ENCODE results near the gene CFAP141. TPM values are rescaled to one million over a fixed set of nuclear protein-coding genes. Genes with fewer than 3 reads are reported as not detected.

CFAP141 gene
- polyA plus RNA-seq, 1 donor (not counting 4 experiments of a cell fraction or from before 2014, with no cell fraction given) = not detected

GRCh38 chr1:154221278-154222001 lies 15.3 kb upstream of the CFAP141 start:
- TF ChIP-seq EZH2 (IDR thresholded peaks at IDR 0.05; ENCODE audit: low read length) (no peak), CTCF (optimal IDR thresholded peaks at IDR 0.05 in 1 of 3, IDR thresholded peaks at IDR 0.05 in 1 of 3, conservative IDR thresholded peaks at IDR 0.05 in 1 of 3; ENCODE audit: extremely low read depth in 1 of 3, insufficient read depth in 2 of 3, low read length in 3 of 3) (no peak)
- Histone ChIP-seq H3K36me3 (ENCODE audit: control insufficient read depth in 2 of 2, extremely low read depth in 1 of 2, insufficient read depth in 2 of 2, low read length in 2 of 2) (peaks cover 4 to 27% of the 10 kb centered on the region in 2 experiments), H3K4me3 (ENCODE audit: control insufficient read depth in 2 of 3, extremely low read depth in 1 of 3, insufficient read depth in 2 of 3, low read depth in 1 of 3, low read length in 3 of 3) (peak overlapping the region; percentile 91 to 99 (median 94)), H3K4me1 (ENCODE audit: control insufficient read depth, extremely low read depth, insufficient read depth, low read length) (peaks cover 16% of the 10 kb centered on the region), H4K20me1 (ENCODE audit: control insufficient read depth, extremely low read depth, insufficient read depth, low read length) (peaks cover 7% of the 10 kb centered on the region), H3K9me3 (ENCODE audit: control insufficient read depth, low read depth, low read length) (no peaks in the 10 kb centered on the region), H3K9ac (ENCODE audit: control insufficient read depth, extremely low read depth, insufficient read depth, low read length) (peak overlapping the region; percentile 97), H2AFZ (ENCODE audit: control insufficient read depth, low read length) (no peak overlapping the region), H3K9me1 (ENCODE audit: control insufficient read depth, extremely low read depth, insufficient read depth, low read length) (peaks cover 3% of the 10 kb centered on the region), H3K27me3 (ENCODE audit: control insufficient read depth, extremely low read depth, insufficient read depth, low read length) (no peaks in the 10 kb centered on the region), H3K79me2 (ENCODE audit: control insufficient read depth, insufficient read depth, low read length) (peaks cover 92% of the 10 kb centered on the region), H3K27ac (ENCODE audit: control insufficient read depth, insufficient read depth, low read length) (peak overlapping the region; percentile 88), H3K4me2 (ENCODE audit: control insufficient read depth, extremely low read depth, insufficient read depth, low read depth, low read length) (peak overlapping the region; percentile 75)
- DNase-seq (ENCODE audit: low read depth, low spot score) (no peak), FAIRE-seq (no peak)
- dilution Hi-C loops (cut with MboI; ENCODE audit: extremely low pct_ligation_motif_present, low sequenced_read_pairs) = no loop called here

- no peaks in the 10 kb centered on the region for H3K27me3 ChIP-seq (ENCODE audit: control insufficient read depth, extremely low read depth, insufficient read depth, low read length)
- peaks cover 3% of the 10 kb centered on the region for H3K9me1 ChIP-seq (ENCODE audit: control insufficient read depth, extremely low read depth, insufficient read depth, low read length)
- peaks cover 16% of the 10 kb centered on the region for H3K4me1 ChIP-seq (ENCODE audit: control insufficient read depth, extremely low read depth, insufficient read depth, low read length)
- TF ChIP-seq CTCF (optimal IDR thresholded peaks at IDR 0.05 in 1 of 3, IDR thresholded peaks at IDR 0.05 in 1 of 3, conservative IDR thresholded peaks at IDR 0.05 in 1 of 3; ENCODE audit: extremely low read depth in 1 of 3, insufficient read depth in 2 of 3, low read length in 3 of 3) = no peak
- no peak for TF ChIP-seq EZH2 (IDR thresholded peaks at IDR 0.05; ENCODE audit: low read length)
- dilution Hi-C loops (cut with MboI; ENCODE audit: extremely low pct_ligation_motif_present, low sequenced_read_pairs) = no loop called here
- peak overlapping the region; percentile 97 for H3K9ac ChIP-seq (ENCODE audit: control insufficient read depth, extremely low read depth, insufficient read depth, low read length)
- H3K9me3 ChIP-seq (ENCODE audit: control insufficient read depth, low read depth, low read length) = no peaks in the 10 kb centered on the region
- peaks cover 4 to 22% of the 10 kb centered on the region in 2 experiments for H3K36me3 ChIP-seq (ENCODE audit: control insufficient read depth in 2 of 2, extremely low read depth in 1 of 2, insufficient read depth in 2 of 2, low read length in 2 of 2)
- no peak for FAIRE-seq
- no peak overlapping the region for H2AFZ ChIP-seq (ENCODE audit: control insufficient read depth, low read length)
- H3K4me2 ChIP-seq (ENCODE audit: control insufficient read depth, extremely low read depth, insufficient read depth, low read depth, low read length) = no peak overlapping the region
- peak overlapping the region; percentile 91 to 99 (median 94) for H3K4me3 ChIP-seq (ENCODE audit: control insufficient read depth in 2 of 3, extremely low read depth in 1 of 3, insufficient read depth in 2 of 3, low read depth in 1 of 3, low read length in 3 of 3)
- peak overlapping the region; percentile 88 for H3K27ac ChIP-seq (ENCODE audit: control insufficient read depth, insufficient read depth, low read length)
- H4K20me1 ChIP-seq (ENCODE audit: control insufficient read depth, extremely low read depth, insufficient read depth, low read length) = peaks cover 7% of the 10 kb centered on the region
- peaks cover 92% of the 10 kb centered on the region for H3K79me2 ChIP-seq (ENCODE audit: control insufficient read depth, insufficient read depth, low read length)
- no peak for DNase-seq (ENCODE audit: low read depth, low spot score)
Measured at GRCh38 chr1:154220970-154221277, 14.8 kb upstream of the CFAP141 start.

Data from keratinocyte (primary cell).